SK-N-SH (cell line): Measurements from ENCODE around the gene CD2. TPM values are rescaled to one million over a fixed set of nuclear protein-coding genes. Genes with fewer than 3 reads are reported as not detected.

Experiments used
- CTCF ChIA-PET: fragments of 300-600, 350-600 bp; formaldehyde crosslinking; extraction: SDS; loops from one replicate; lab custom pipeline; 2021; lab: Yijun Ruan, JAX
- POLR2A ChIA-PET: fragments of 350-600 bp; sonication (Branson Sonifier 250); formaldehyde crosslinking; extraction: SDS; loops from one replicate; lab custom pipeline; 2020; ENCODE audit warnings: antibody characterized with exemption, inconsistent platforms; lab: Yijun Ruan, JAX
- DNase-seq: peaks from one replicate; pipeline ENCODE4 v3.0.0; 2012
- H2AFZ ChIP-seq: fragments of 200-600 bp; sonication (generic); 2 replicates; pipeline ENCODE4 v1.8.1; 2016; ENCODE audit warnings: antibody characterized with exemption, mild to moderate bottlenecking, low read depth
- H3F3A ChIP-seq: fragments of 200-600 bp; sonication (generic); replicated peaks from 2 replicates; pipeline ENCODE3; 2016; ENCODE audit warnings: antibody characterized with exemption, mild to moderate bottlenecking; ENCODE audit not compliant: insufficient read depth
- H3K27ac ChIP-seq, 2 experiments: fragments of 200-500 bp in 1 of 2; fragments of 200-600 bp in 1 of 2; sonication (Bioruptor generic) in 1 of 2; sonication (generic), shearing (Covaris generic) in 1 of 2; 2 replicates each; pipeline versions ENCODE4 v1.5.1 to v1.6.1; 2014 to 2016; ENCODE audit warnings: low read depth in 2 of 2, inconsistent platforms in 1 of 2, low read length in 1 of 2, mild to moderate bottlenecking in 1 of 2, mixed read lengths in 1 of 2
- H3K27me3 ChIP-seq: fragments of 200-600 bp; sonication (generic), shearing (Covaris generic); 2 replicates; pipeline ENCODE4 v1.6.1; 2016; ENCODE audit warnings: mixed run types; ENCODE audit not compliant: insufficient read depth
- H3K36me3 ChIP-seq, 2 experiments: fragments of 200-500 bp in 1 of 2; fragments of 200-600 bp in 1 of 2; sonication (Bioruptor generic) in 1 of 2; sonication (generic) in 1 of 2; replicated peaks in 1 of 2; 2 replicates each; pipeline versions ENCODE3 to v1.5.1; 2014 to 2016; ENCODE audit warnings: low read length in 1 of 2, mild to moderate bottlenecking in 1 of 2; ENCODE audit not compliant: insufficient read depth in 2 of 2, control insufficient read depth in 1 of 2
- H3K4me1 ChIP-seq, 2 experiments: fragments of 200-500 bp in 1 of 2; fragments of 200-600 bp in 1 of 2; sonication (Bioruptor generic) in 1 of 2; sonication (generic), shearing (Covaris generic) in 1 of 2; 2 replicates each; pipeline versions ENCODE4 v1.5.1 to v1.6.1; 2014 to 2016; ENCODE audit warnings: low read depth in 1 of 2, low read length in 1 of 2, mixed run types in 1 of 2; ENCODE audit not compliant: insufficient read depth in 2 of 2, control insufficient read depth in 1 of 2
- H3K4me2 ChIP-seq: fragments of 200-600 bp; sonication (generic), shearing (Covaris generic); 2 replicates; pipeline ENCODE4 v1.6.1; 2017; ENCODE audit warnings: mixed run types
- H3K4me3 ChIP-seq, 2 experiments: fragments of 200-500 bp in 1 of 2; fragments of 200-600 bp in 1 of 2; sonication (Bioruptor generic) in 1 of 2; sonication (generic), shearing (Covaris generic) in 1 of 2; 2 replicates each; pipeline versions ENCODE4 v1.5.1 to v1.8.1; 2014 to 2016; ENCODE audit warnings: low read depth in 2 of 2, inconsistent platforms in 1 of 2, low read length in 1 of 2, mild to moderate bottlenecking in 1 of 2, mixed read lengths in 1 of 2, moderate library complexity in 1 of 2
- H3K79me2 ChIP-seq: fragments of 200-600 bp; sonication (generic); 2 replicates; pipeline ENCODE4 v1.8.1; 2017; ENCODE audit warnings: mild to moderate bottlenecking; ENCODE audit not compliant: insufficient read depth
- H3K9ac ChIP-seq: fragments of 200-600 bp; sonication (generic); 2 replicates; pipeline ENCODE4 v1.6.1; 2017; ENCODE audit warnings: mixed run types
- H3K9me2 ChIP-seq: fragments of 200-600 bp; sonication (generic); 2 replicates; pipeline ENCODE4 v1.6.1; 2017; ENCODE audit warnings: mixed run types
- H3K9me3 ChIP-seq: fragments of 200-600 bp; sonication (generic); 2 replicates; pipeline ENCODE4 v1.6.1; 2017; ENCODE audit warnings: mixed run types, mild to moderate bottlenecking, moderate library complexity
- H4K20me1 ChIP-seq: fragments of 200-600 bp; sonication (generic); 2 replicates; pipeline ENCODE4 v1.6.1; 2017; ENCODE audit warnings: mild to moderate bottlenecking, mixed run types; ENCODE audit not compliant: insufficient read depth
- EP300 ChIP-seq, 2 experiments: IDR thresholded peaks; 2 replicates each; pipeline versions ENCODE4 v1.4.0 to v1.6.1; 2012; ENCODE audit warnings: borderline replicate concordance in 1 of 2, low read depth in 1 of 2, low read length in 1 of 2
- EZH2phosphoT487 ChIP-seq: fragments of 200-600 bp; sonication (generic); IDR thresholded peaks from 2 replicates; pipeline ENCODE4 v1.6.1; 2017; ENCODE audit warnings: low read depth, mixed run types, mild to moderate bottlenecking, antibody characterized with exemption, moderate library complexity, borderline replicate concordance
- FOSL2 ChIP-seq: IDR thresholded peaks from 2 replicates; pipeline ENCODE4 v1.4.0; 2012; ENCODE audit warnings: low read depth, mild to moderate bottlenecking, moderate library complexity, borderline replicate concordance
- FOXJ3 ChIP-seq: sonication (generic); formaldehyde crosslinking; IDR thresholded peaks from 2 replicates; pipeline ENCODE4 v1.5.1; 2020; ENCODE audit warnings: mild to moderate bottlenecking, missing genetic modification reagents
- GATA2 ChIP-seq: sonication (generic); formaldehyde crosslinking; IDR thresholded peaks from 2 replicates; pipeline ENCODE4 v1.5.0; 2020; ENCODE audit warnings: mild to moderate bottlenecking, missing genetic modification reagents
- NFIC ChIP-seq: IDR thresholded peaks from 2 replicates; pipeline ENCODE4 v1.4.0; 2012; ENCODE audit warnings: borderline replicate concordance
- TCF12 ChIP-seq: IDR thresholded peaks from 2 replicates; pipeline ENCODE4 v1.4.0; 2012
- WGBS: methylation state at CpG from one replicate; pipeline ENCODE4 v1.1.6; 2017; ENCODE audit warnings: low lambda C conversion rate; 5-methylcytosine and 5-hydroxymethylcytosine counted together
- polyA plus RNA-seq, 3 experiments: library from polyadenylated mRNA; depleted of rRNA; stranded (reverse); fragments of >200 nt; gene quantifications; 2 replicates each; pipeline ENCODE4 v1.2.3, GENCODE V29; 2012
- TF ChIP-seq, protein P1 (sequence below): fragments of 200-600 bp; sonication (generic); IDR thresholded peaks from 2 replicates; pipeline ENCODE4 v1.6.1; 2017; ENCODE audit warnings: antibody characterized with exemption, mild to moderate bottlenecking, moderate library complexity
- TF ChIP-seq, protein P2 (sequence below): IDR thresholded peaks from 2 replicates; pipeline ENCODE4 v1.4.0; 2012; ENCODE audit warnings: low read depth, borderline replicate concordance
- TF ChIP-seq, protein P3 (sequence below): IDR thresholded peaks from 2 replicates; pipeline ENCODE4; 2012

The CD2 gene
- polyA plus RNA-seq, 1 of the 3 experiments (the other 2 are of a cell fraction), result not detected

DNA sequence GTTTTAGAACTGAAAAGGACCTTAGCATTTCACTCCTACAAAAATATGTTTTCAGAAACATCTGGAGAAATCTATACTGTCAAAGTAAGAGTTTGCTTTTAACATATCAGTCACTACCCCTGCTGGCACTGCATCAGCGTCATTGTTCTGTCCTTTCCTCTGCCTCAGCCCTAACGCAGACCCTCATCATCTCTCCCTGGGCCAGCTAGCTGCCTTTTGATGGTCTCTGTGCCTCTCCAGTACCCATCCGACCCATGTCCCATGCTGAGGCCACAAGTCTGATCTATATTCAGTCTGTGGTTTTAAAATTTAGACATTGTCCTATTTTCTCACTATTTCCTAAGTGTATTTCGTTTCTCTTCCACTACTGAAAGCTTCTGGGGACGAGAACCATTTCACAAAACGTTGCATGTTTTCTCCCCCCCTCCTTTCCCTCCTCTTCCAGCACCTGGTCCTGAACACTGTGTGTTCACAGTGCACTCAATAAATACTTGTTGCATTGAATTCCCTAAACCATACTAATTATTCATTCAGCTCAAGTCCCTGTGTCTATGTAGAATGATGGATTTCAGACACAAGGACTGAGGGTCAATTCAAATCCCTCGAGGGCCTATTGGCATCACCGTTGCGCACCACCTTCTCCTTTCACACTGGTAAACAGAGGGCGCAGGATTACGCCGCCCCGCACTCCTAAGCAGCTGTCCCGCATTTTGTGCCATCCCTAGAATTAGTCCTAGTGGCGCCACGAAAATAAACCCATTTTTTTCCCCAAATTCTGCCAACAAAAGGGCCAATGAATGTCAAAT is 53.4 kb downstream of the CD2 start (continued):
- TF ChIP-seq EZH2phosphoT487, result no peak
- no peak for TF ChIP-seq GATA2
- no peak for TF ChIP-seq FOXJ3 (CRISPR knock-in tag)
- TF ChIP-seq EP300 (IDR thresholded peaks at IDR 0.05; ENCODE audit: borderline replicate concordance in 1 of 2, low read depth in 1 of 2, low read length in 1 of 2), result no peak

DNA sequence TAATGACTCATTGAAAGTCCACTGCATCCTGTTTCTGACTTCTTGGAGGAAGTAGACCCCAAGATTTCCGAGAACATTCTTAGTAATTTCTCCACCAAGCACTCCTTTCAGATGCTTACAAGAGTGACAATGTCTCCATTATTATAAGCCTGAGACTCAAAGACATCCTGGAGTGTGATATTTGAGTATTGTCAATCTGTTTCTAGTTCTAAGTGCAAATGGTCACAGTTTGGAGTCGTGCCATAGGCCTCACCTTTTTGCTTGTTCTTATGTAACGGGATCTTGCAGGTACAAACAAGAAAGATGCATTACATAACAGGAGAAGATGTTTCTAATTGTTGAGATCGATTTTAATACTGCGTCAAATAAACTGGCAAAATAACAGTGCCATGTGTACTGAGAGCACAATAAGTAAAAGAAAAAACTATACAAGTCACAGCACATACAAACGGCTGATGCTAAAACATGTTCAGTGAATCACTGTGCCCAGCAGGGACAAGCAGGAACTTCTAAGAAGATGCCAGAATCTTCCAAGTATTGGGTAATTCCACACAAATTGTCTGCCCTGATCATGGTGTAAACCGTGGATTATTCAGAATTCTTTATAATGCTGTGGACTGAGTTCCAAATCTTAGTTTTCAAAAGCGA is 54.1 kb downstream of the CD2 start:
- WGBS, result 69% methylated on average over 8 of the region's 8 CpGs
- CTCF ChIA-PET, result no interaction called here

More for the DNA sequence above, 54.1 kb downstream of the CD2 start:
- no peak for DNase-seq
- Histone ChIP-seq H2AFZ (no peak overlapping the region), H3K4me1 (no peaks in the 10 kb centered on the region), H4K20me1 (no peaks in the 10 kb centered on the region), H3K27ac (no peak overlapping the region), H3K79me2 (no peaks in the 10 kb centered on the region), H3F3A (no peaks in the 10 kb centered on the region), H3K27me3 (no peaks in the 10 kb centered on the region), H3K4me2 (no peak overlapping the region), H3K4me3 (no peak overlapping the region), H3K36me3 (no peaks in the 10 kb centered on the region), H3K9ac (no peak overlapping the region), H3K9me3 (peaks cover 4% of the 10 kb centered on the region; the same call in 1 of the 2 replicates), H3K9me2 (no peaks in the 10 kb centered on the region)
- TF ChIP-seq, protein P1, sequence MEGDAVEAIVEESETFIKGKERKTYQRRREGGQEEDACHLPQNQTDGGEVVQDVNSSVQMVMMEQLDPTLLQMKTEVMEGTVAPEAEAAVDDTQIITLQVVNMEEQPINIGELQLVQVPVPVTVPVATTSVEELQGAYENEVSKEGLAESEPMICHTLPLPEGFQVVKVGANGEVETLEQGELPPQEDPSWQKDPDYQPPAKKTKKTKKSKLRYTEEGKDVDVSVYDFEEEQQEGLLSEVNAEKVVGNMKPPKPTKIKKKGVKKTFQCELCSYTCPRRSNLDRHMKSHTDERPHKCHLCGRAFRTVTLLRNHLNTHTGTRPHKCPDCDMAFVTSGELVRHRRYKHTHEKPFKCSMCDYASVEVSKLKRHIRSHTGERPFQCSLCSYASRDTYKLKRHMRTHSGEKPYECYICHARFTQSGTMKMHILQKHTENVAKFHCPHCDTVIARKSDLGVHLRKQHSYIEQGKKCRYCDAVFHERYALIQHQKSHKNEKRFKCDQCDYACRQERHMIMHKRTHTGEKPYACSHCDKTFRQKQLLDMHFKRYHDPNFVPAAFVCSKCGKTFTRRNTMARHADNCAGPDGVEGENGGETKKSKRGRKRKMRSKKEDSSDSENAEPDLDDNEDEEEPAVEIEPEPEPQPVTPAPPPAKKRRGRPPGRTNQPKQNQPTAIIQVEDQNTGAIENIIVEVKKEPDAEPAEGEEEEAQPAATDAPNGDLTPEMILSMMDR, result no peak
- TF ChIP-seq, protein P2, sequence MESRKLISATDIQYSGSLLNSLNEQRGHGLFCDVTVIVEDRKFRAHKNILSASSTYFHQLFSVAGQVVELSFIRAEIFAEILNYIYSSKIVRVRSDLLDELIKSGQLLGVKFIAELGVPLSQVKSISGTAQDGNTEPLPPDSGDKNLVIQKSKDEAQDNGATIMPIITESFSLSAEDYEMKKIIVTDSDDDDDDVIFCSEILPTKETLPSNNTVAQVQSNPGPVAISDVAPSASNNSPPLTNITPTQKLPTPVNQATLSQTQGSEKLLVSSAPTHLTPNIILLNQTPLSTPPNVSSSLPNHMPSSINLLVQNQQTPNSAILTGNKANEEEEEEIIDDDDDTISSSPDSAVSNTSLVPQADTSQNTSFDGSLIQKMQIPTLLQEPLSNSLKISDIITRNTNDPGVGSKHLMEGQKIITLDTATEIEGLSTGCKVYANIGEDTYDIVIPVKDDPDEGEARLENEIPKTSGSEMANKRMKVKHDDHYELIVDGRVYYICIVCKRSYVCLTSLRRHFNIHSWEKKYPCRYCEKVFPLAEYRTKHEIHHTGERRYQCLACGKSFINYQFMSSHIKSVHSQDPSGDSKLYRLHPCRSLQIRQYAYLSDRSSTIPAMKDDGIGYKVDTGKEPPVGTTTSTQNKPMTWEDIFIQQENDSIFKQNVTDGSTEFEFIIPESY, result no peak
- TF ChIP-seq, protein P3, sequence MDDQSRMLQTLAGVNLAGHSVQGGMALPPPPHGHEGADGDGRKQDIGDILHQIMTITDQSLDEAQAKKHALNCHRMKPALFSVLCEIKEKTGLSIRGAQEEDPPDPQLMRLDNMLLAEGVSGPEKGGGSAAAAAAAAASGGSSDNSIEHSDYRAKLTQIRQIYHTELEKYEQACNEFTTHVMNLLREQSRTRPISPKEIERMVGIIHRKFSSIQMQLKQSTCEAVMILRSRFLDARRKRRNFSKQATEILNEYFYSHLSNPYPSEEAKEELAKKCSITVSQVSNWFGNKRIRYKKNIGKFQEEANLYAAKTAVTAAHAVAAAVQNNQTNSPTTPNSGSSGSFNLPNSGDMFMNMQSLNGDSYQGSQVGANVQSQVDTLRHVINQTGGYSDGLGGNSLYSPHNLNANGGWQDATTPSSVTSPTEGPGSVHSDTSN, result no peak
- TF ChIP-seq FOSL2, result no peak
- TF ChIP-seq NFIC, result no peak
- no peak for TF ChIP-seq TCF12
- no peak for TF ChIP-seq EZH2phosphoT487
- POLR2A ChIA-PET, result no interaction called here
